ENCODE data around the gene PNMA6F.

The PNMA6F gene

DNA sequence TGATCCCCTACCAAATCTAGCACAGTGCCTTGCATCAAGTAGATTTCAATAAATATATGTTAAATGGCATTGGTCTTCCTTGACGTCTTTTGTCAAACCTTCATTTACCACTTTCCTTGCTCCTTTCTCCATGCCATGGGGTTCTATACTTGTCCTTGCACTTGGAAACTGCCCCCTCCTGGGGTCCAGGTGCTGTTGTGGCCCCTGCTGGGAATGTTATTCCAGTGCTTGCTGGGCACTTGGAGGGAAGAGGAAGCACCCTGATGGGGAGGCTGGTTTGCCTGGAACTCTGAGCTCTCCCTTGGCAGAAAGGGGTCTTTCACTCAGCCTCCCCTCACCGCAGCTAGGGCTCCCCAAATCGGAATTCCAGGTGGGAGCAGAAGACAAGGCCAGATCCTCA lies 31.3 kb upstream of the PNMA6F start:
- no peaks in the 10 kb centered on the region for H3K9me3 ChIP-seq (ENCODE audit: low read length)
- peaks cover 56% of the 10 kb centered on the region for H3K4me1 ChIP-seq (ENCODE audit: insufficient read depth, low read length, severe bottlenecking)
- H3K79me2 ChIP-seq (ENCODE audit: insufficient read depth, low read length) = no peaks in the 10 kb centered on the region
- H3K36me3 ChIP-seq (ENCODE audit: insufficient read depth, low read length) = peaks cover 21% of the 10 kb centered on the region
- no peaks in the 10 kb centered on the region for H4K20me1 ChIP-seq (ENCODE audit: insufficient read depth, low read length)
- H3F3A ChIP-seq (ENCODE audit: insufficient read depth, low read length) = no peaks in the 10 kb centered on the region
- H3K9ac ChIP-seq (ENCODE audit: low read length) = peak overlapping the region; percentile 47; the same call in 1 of the 2 replicates
- H3K9me2 ChIP-seq (ENCODE audit: low read depth, low read length) = no peaks in the 10 kb centered on the region
- peak overlapping the region; percentile 48; the same call in 1 of the 2 replicates for H3K4me2 ChIP-seq (ENCODE audit: low read length)
- H2AFZ ChIP-seq (ENCODE audit: low read length) = no peak overlapping the region
- H3K27me3 ChIP-seq (ENCODE audit: insufficient read depth, low read length) = no peaks in the 10 kb centered on the region
- H3K4me3 ChIP-seq (ENCODE audit: low read depth, low read length, poor library complexity, severe bottlenecking) = peak overlapping the region; percentile 19
- TF ChIP-seq EZH2 (IDR thresholded peaks at IDR 0.05; ENCODE audit: borderline replicate concordance, low read length) (no peak), CTCF (IDR thresholded peaks at IDR 0.05; ENCODE audit: low read length) (no peak)
- peak overlapping the region; percentile 97 for H3K27ac ChIP-seq (ENCODE audit: low read depth, low read length, poor library complexity, severe bottlenecking)

GRCh38 chrX:153351981-153352380 lies 30.4 kb upstream of the PNMA6F start:
- no peaks in the 10 kb centered on the region for H3K79me2 ChIP-seq (ENCODE audit: insufficient read depth, low read length)
- TF ChIP-seq EZH2 (IDR thresholded peaks at IDR 0.05; ENCODE audit: borderline replicate concordance, low read length) (no peak), CTCF (IDR thresholded peaks at IDR 0.05; ENCODE audit: low read length) (no peak)
- H3F3A ChIP-seq (ENCODE audit: insufficient read depth, low read length) = no peaks in the 10 kb centered on the region
- peak overlapping the region; percentile 48 for H3K4me2 ChIP-seq (ENCODE audit: low read length)
- H2AFZ ChIP-seq (ENCODE audit: low read length) = no peak overlapping the region
- no peaks in the 10 kb centered on the region for H3K9me3 ChIP-seq (ENCODE audit: low read length)
- H3K27ac ChIP-seq (ENCODE audit: low read depth, low read length, poor library complexity, severe bottlenecking) = peak overlapping the region; percentile 97
- no peak overlapping the region for H3K9ac ChIP-seq (ENCODE audit: low read length)
- H3K4me1 ChIP-seq (ENCODE audit: insufficient read depth, low read length, severe bottlenecking) = peaks cover 56% of the 10 kb centered on the region
- H3K4me3 ChIP-seq (ENCODE audit: low read depth, low read length, poor library complexity, severe bottlenecking) = no peak overlapping the region
- H3K36me3 ChIP-seq (ENCODE audit: insufficient read depth, low read length) = peaks cover 29% of the 10 kb centered on the region
- H3K27me3 ChIP-seq (ENCODE audit: insufficient read depth, low read length) = no peaks in the 10 kb centered on the region
- no peaks in the 10 kb centered on the region for H4K20me1 ChIP-seq (ENCODE audit: insufficient read depth, low read length)
- no peaks in the 10 kb centered on the region for H3K9me2 ChIP-seq (ENCODE audit: low read depth, low read length)

- H3K9me3 ChIP-seq (ENCODE audit: low read length) = no peaks in the 10 kb centered on the region
- H3K36me3 ChIP-seq (ENCODE audit: insufficient read depth, low read length) = peaks cover 39% of the 10 kb centered on the region
- H4K20me1 ChIP-seq (ENCODE audit: insufficient read depth, low read length) = no peaks in the 10 kb centered on the region
Measured at GRCh38 chrX:153349952-153350351, 28.4 kb upstream of the PNMA6F start.

More at GRCh38 chrX:153349952-153350351, 28.4 kb upstream of the PNMA6F start:
- no peaks in the 10 kb centered on the region for H3K79me2 ChIP-seq (ENCODE audit: insufficient read depth, low read length)
- peak overlapping the region; percentile 97 for H3K27ac ChIP-seq (ENCODE audit: low read depth, low read length, poor library complexity, severe bottlenecking)
- H3F3A ChIP-seq (ENCODE audit: insufficient read depth, low read length) = no peaks in the 10 kb centered on the region
- H3K4me3 ChIP-seq (ENCODE audit: low read depth, low read length, poor library complexity, severe bottlenecking) = no peak overlapping the region
- TF ChIP-seq EZH2 (IDR thresholded peaks at IDR 0.05; ENCODE audit: borderline replicate concordance, low read length) (no peak), CTCF (IDR thresholded peaks at IDR 0.05; ENCODE audit: low read length) (no peak)
- H3K4me2 ChIP-seq (ENCODE audit: low read length) = no peak overlapping the region
- H3K9me2 ChIP-seq (ENCODE audit: low read depth, low read length) = no peaks in the 10 kb centered on the region
- H3K27me3 ChIP-seq (ENCODE audit: insufficient read depth, low read length) = no peaks in the 10 kb centered on the region
- H3K9ac ChIP-seq (ENCODE audit: low read length) = no peak overlapping the region
- H2AFZ ChIP-seq (ENCODE audit: low read length) = no peak overlapping the region
- peaks cover 50% of the 10 kb centered on the region for H3K4me1 ChIP-seq (ENCODE audit: insufficient read depth, low read length, severe bottlenecking)

Data from OCI-LY1 (cell line).